HFFc6 (cell line): ENCODE data around the gene COL6A2. TPM values are rescaled to one million over a fixed set of nuclear protein-coding genes. Genes with fewer than 3 reads are reported as not detected.

Source experiments
- DNase-seq: peaks from one replicate; pipeline ENCODE4 v3.0.0-alpha.2; 2018
- H3K27ac Mint-ChIP-seq: 2 replicates; pipeline ENCODE4 v1.8.0; 2020; ENCODE audit warnings: mild to moderate bottlenecking, mixed read lengths
- H3K27me3 Mint-ChIP-seq: 2 replicates; pipeline ENCODE4 v1.8.0; 2021; ENCODE audit warnings: mild to moderate bottlenecking, moderate library complexity, mixed read lengths; ENCODE audit not compliant: insufficient read depth
- H3K36me3 Mint-ChIP-seq: 2 replicates; pipeline ENCODE4 v1.8.0; 2021; ENCODE audit warnings: low read depth, mixed read lengths
- H3K4me1 Mint-ChIP-seq: 2 replicates; pipeline ENCODE4 v1.8.0; 2020; ENCODE audit warnings: low read depth, mixed read lengths
- H3K4me3 Mint-ChIP-seq: 2 replicates; pipeline ENCODE4 v1.8.0; 2020; ENCODE audit warnings: mild to moderate bottlenecking, moderate library complexity, mixed read lengths
- H3K9me3 Mint-ChIP-seq: 2 replicates; pipeline ENCODE4 v1.8.0; 2020; ENCODE audit warnings: mild to moderate bottlenecking, mixed read lengths
- CTCF ChIP-seq: fragments of 200-600 bp; sonication (generic); IDR thresholded peaks from 2 replicates; pipeline ENCODE4 v1.5.0; 2021; ENCODE audit warnings: antibody characterized with exemption, mild to moderate bottlenecking
- total RNA-seq, 6 experiments: library from RNA; stranded (reverse); fragmentation: NEBNext Ultra II Directional; extraction: Animal tissue kit (Norgen Biotek cat#: 25700); gene quantifications; 2 replicates in 1 of 6; 3 replicates in 5 of 6; pipeline ENCODE4 v1.2.3, GENCODE V29; 2021

The COL6A2 gene
- total RNA-seq, 6 experiments from 2014 or later, result 426 to 514 (median 467) TPM

GRCh38 chr21:46154155-46154954 is 56.4 kb downstream of the COL6A2 start:
- no peak for TF ChIP-seq CTCF
- no peak for DNase-seq
- H3K27me3 Mint-ChIP-seq, result peaks cover 2% of the 10 kb centered on the region
- H3K27ac Mint-ChIP-seq, result no peak overlapping the region
- H3K9me3 Mint-ChIP-seq, result no peaks in the 10 kb centered on the region
- H3K36me3 Mint-ChIP-seq, result no peaks in the 10 kb centered on the region
- no peak overlapping the region for H3K4me3 Mint-ChIP-seq
- no peaks in the 10 kb centered on the region for H3K4me1 Mint-ChIP-seq

- H3K4me1 Mint-ChIP-seq, result no peaks in the 10 kb centered on the region
- H3K4me3 Mint-ChIP-seq, result no peak overlapping the region
- DNase-seq, result no peak
- no peak for TF ChIP-seq CTCF
- peaks cover 4% of the 10 kb centered on the region for H3K27me3 Mint-ChIP-seq
- H3K27ac Mint-ChIP-seq, result no peak overlapping the region
- no peaks in the 10 kb centered on the region for H3K36me3 Mint-ChIP-seq
- H3K9me3 Mint-ChIP-seq, result no peaks in the 10 kb centered on the region
Observed at GRCh38 chr21:46154955-46155513, 57.1 kb downstream of the COL6A2 start.

- no peaks in the 10 kb centered on the region for H3K36me3 Mint-ChIP-seq
- no peaks in the 10 kb centered on the region for H3K9me3 Mint-ChIP-seq
- TF ChIP-seq CTCF, result no peak
- no peak within 1 kb of the TSS for H3K27ac Mint-ChIP-seq
- H3K4me3 Mint-ChIP-seq, result no peak within 1 kb of the TSS
- no peaks in the 10 kb centered on the region for H3K4me1 Mint-ChIP-seq
- DNase-seq, result no peak
- H3K27me3 Mint-ChIP-seq, result peaks cover 4% of the 10 kb centered on the region
Observed at GRCh38 chr21:46155514-46156377, 57.8 kb downstream of the COL6A2 start, which contains the start of gene FTCD. FTCD (minus strand) TSS chr21:46155579; CDS start chr21:46155523, 56 bp downstream.

- Mint-ChIP-seq H3K36me3 (no peaks in the 10 kb centered on the region), H3K4me3 (no peak overlapping the region), H3K9me3 (no peaks in the 10 kb centered on the region), H3K27ac (no peak overlapping the region), H3K27me3 (peaks cover 4% of the 10 kb centered on the region), H3K4me1 (no peaks in the 10 kb centered on the region)
- no peak for TF ChIP-seq CTCF
- no peak for DNase-seq
Observed at GRCh38 chr21:46156378-46156645, 58.4 kb downstream of the COL6A2 start.

- Mint-ChIP-seq H3K9me3 (no peaks in the 10 kb centered on the region), H3K4me1 (no peaks in the 10 kb centered on the region), H3K27ac (no peak overlapping the region), H3K36me3 (no peaks in the 10 kb centered on the region), H3K27me3 (peaks cover 4% of the 10 kb centered on the region), H3K4me3 (no peak overlapping the region)
- no peak for TF ChIP-seq CTCF
- no peak for DNase-seq
Observed at GRCh38 chr21:46156678-46157077, 58.8 kb downstream of the COL6A2 start.
